PFSK-1 (cell line): ENCODE data around the gene UPB1.

Experiments
- FOXP2 ChIP-seq: optimal IDR thresholded peaks from 2 replicates; pipeline ENCODE3; 2011; ENCODE audit warnings: borderline replicate concordance, control low read depth, inconsistent platforms; ENCODE audit not compliant: insufficient read depth; ENCODE audit errors: extremely low read length, extremely low read depth
- POLR2AphosphoS5 ChIP-seq: IDR thresholded peaks from 2 replicates; pipeline ENCODE4 v1.6.1; 2012; ENCODE audit warnings: low read depth, mild to moderate bottlenecking, control low read depth, low read length, moderate library complexity
- REST ChIP-seq, 2 experiments: IDR thresholded peaks; 2 replicates each; pipeline versions ENCODE4 v1.6.1 to v1.8.0; 2011 to 2012; ENCODE audit warnings: low read depth in 2 of 2, low read length in 2 of 2, control low read depth in 1 of 2, inconsistent platforms in 1 of 2, mild to moderate bottlenecking in 1 of 2, moderate library complexity in 1 of 2; ENCODE audit not compliant: insufficient read depth in 1 of 2
- SIN3A ChIP-seq: IDR thresholded peaks from 2 replicates; pipeline ENCODE4 v1.6.1; 2012; ENCODE audit warnings: mild to moderate bottlenecking, low read length, moderate library complexity, borderline replicate concordance; ENCODE audit not compliant: insufficient read depth
- TAF1 ChIP-seq: IDR thresholded peaks from 2 replicates; pipeline ENCODE4 v1.6.1; 2012; ENCODE audit warnings: low read length, control low read depth, borderline replicate concordance; ENCODE audit not compliant: insufficient read depth

The UPB1 gene

GRCh38 chr22:24510637-24511625, 15.8 kb downstream of the UPB1 start:
- TF ChIP-seq SIN3A, result no peak
- no peak for TF ChIP-seq REST (IDR thresholded peaks at IDR 0.05; ENCODE audit: insufficient read depth in 1 of 2, low read depth in 2 of 2, low read length in 2 of 2)
- no peak for TF ChIP-seq TAF1
- no peak for TF ChIP-seq POLR2AphosphoS5
- TF ChIP-seq FOXP2, result no peak

GRCh38 chr22:24512043-24512442, 16.9 kb downstream of the UPB1 start:
- TF ChIP-seq REST (IDR thresholded peaks at IDR 0.05; ENCODE audit: insufficient read depth in 1 of 2, low read depth in 2 of 2, low read length in 2 of 2) (no peak), SIN3A (no peak), TAF1 (no peak), POLR2AphosphoS5 (no peak), FOXP2 (no peak)

- no peak for TF ChIP-seq REST (IDR thresholded peaks at IDR 0.05; ENCODE audit: insufficient read depth in 1 of 2, low read depth in 2 of 2, low read length in 2 of 2)
- TF ChIP-seq SIN3A, result no peak
- no peak for TF ChIP-seq TAF1
- TF ChIP-seq FOXP2, result no peak
- no peak for TF ChIP-seq POLR2AphosphoS5
Observed at GRCh38 chr22:24513378-24514240, 18.5 kb downstream of the UPB1 start.

GRCh38 chr22:24514241-24515026, 19.3 kb downstream of the UPB1 start:
- TF ChIP-seq TAF1 (no peak), REST (IDR thresholded peaks at IDR 0.05; ENCODE audit: insufficient read depth in 1 of 2, low read depth in 2 of 2, low read length in 2 of 2) (no peak), POLR2AphosphoS5 (no peak), SIN3A (no peak), FOXP2 (no peak)
